ENCODE results near the gene KRTAP5-5.

KRTAP5-5 gene

DNA sequence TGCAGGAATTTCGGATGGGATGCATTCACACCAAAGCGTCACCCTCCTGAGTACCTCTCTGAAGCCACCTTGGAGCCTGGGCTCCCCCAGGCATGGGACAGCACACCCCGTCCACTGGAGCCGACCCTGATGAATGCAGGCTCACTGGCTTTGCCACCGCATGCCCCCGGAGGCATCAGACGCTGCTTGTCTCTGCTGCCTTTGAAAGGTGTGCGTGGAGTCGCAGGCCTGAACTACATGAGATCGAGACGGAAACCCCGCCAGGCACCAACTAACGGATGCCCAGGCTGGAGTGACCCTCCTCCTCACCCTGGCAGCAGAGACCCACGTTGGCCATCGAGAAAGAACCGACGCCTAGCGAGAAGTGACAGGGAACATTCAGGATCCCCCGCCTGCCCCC is 22.5 kb downstream of the KRTAP5-5 start:
- FAIRE-seq (no peak), DNase-seq (ENCODE audit: insufficient read length, low spot score) (no peak)
- TF ChIP-seq, protein P1, sequence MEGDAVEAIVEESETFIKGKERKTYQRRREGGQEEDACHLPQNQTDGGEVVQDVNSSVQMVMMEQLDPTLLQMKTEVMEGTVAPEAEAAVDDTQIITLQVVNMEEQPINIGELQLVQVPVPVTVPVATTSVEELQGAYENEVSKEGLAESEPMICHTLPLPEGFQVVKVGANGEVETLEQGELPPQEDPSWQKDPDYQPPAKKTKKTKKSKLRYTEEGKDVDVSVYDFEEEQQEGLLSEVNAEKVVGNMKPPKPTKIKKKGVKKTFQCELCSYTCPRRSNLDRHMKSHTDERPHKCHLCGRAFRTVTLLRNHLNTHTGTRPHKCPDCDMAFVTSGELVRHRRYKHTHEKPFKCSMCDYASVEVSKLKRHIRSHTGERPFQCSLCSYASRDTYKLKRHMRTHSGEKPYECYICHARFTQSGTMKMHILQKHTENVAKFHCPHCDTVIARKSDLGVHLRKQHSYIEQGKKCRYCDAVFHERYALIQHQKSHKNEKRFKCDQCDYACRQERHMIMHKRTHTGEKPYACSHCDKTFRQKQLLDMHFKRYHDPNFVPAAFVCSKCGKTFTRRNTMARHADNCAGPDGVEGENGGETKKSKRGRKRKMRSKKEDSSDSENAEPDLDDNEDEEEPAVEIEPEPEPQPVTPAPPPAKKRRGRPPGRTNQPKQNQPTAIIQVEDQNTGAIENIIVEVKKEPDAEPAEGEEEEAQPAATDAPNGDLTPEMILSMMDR (IDR thresholded peaks at IDR 0.05; ENCODE audit: insufficient read depth, missing control alignments), result no peak

DNA sequence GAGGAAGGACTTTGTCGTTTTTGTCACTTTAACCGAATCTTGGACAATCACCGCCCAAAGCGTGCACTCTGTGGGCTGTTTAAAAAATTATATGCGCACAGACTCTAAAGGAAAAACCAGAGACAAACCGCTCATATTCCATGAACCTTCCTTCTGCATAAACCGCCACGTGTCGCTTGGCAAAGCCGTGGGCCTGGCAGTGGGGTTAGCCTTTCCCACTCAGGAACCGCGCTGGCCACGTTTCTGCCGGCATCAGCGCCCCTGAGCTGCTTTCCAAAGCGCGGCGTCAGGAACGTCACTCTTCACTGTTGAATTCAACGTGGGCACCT is 22.8 kb downstream of the KRTAP5-5 start:
- DNase-seq (ENCODE audit: insufficient read length, low spot score) (no peak), FAIRE-seq (no peak)
- TF ChIP-seq, protein P1 (IDR thresholded peaks at IDR 0.05; ENCODE audit: insufficient read depth, missing control alignments), result no peak

DNA sequence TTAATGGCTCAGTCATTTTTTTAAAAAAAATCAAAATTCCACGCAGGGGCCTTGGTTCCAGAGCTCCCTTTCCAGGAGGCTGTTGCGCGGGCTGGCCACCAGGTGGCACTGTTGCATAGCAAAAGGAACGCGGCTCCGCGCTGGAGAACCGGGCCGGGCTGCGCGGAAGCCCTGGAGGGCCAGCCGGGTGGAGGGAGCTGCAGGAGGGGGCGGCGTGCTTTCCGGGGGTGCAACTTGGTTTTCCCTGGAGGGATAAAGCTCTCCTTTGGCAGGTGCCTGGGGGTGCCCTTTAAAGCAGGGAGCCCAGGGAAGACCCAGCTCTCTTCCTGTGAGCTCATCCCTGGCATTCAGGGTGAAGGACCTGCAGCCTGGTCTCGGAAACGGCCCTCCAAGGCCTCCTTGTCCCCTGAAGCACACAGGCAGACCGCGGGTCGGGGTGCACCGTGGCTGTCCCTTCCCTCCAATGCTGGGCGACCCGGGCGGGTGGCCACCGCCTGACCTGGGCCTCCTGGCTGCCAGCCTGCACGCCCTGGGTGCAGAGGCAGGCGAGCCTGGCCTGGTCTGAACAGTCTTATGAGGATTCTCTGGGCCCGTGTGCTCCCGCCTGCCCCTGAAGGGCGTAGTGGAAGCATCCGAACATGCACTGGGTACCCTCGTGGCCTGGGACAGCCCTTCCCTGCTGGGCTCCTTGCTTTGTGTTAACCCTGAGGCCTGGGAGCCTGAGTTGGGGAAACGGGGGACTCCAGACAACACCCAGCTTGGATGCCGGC is 23.4 kb downstream of the KRTAP5-5 start:
- TF ChIP-seq, protein P1 (IDR thresholded peaks at IDR 0.05; ENCODE audit: insufficient read depth, missing control alignments), result peak; percentile 88
- no peak for FAIRE-seq
- DNase-seq (ENCODE audit: insufficient read length, low spot score), result peak; percentile 60

DNA sequence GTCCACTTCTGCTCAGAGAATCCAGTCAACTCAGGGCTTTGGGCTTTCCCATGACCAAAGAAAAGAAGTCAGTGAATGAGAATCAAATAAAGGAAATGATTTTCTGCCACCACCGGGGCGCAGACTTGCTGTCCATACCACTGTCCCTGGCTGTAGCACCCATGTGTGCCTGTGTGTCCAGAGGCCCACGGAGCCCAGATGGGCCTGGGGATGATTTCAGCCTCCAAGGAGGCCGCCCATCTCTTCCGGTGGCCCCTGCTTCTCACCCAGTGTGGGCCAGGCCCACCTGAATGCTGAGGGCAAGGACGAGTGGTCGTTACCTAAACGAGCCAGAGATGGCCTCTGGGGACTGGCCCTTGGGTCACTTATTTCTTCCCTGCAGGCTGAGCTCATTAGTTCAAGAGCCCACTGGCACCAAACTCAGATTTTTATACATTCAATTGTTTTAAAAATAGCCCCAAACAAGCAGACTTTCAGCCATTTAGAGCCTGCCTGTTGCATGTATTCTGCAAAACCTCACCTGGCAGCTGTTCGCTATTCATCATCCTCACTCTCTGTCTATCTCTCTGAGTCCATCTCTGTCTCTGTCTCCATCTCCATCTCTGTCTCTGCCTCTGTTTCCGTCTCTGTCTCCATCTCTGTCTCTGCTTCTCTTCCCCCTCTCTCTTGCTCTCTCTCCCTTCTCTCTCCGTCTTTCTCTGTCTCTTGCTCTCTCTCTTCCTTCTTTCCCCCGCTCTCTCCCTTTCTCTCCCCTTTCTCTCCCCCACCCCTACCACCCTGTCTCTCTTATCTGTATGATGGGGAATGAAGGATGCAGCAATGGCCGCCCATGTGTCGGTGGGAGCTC is 24.2 kb downstream of the KRTAP5-5 start:
- no peak for FAIRE-seq
- TF ChIP-seq, protein P1 (IDR thresholded peaks at IDR 0.05; ENCODE audit: insufficient read depth, missing control alignments), result no peak
- DNase-seq (ENCODE audit: insufficient read length, low spot score), result no peak

DNA sequence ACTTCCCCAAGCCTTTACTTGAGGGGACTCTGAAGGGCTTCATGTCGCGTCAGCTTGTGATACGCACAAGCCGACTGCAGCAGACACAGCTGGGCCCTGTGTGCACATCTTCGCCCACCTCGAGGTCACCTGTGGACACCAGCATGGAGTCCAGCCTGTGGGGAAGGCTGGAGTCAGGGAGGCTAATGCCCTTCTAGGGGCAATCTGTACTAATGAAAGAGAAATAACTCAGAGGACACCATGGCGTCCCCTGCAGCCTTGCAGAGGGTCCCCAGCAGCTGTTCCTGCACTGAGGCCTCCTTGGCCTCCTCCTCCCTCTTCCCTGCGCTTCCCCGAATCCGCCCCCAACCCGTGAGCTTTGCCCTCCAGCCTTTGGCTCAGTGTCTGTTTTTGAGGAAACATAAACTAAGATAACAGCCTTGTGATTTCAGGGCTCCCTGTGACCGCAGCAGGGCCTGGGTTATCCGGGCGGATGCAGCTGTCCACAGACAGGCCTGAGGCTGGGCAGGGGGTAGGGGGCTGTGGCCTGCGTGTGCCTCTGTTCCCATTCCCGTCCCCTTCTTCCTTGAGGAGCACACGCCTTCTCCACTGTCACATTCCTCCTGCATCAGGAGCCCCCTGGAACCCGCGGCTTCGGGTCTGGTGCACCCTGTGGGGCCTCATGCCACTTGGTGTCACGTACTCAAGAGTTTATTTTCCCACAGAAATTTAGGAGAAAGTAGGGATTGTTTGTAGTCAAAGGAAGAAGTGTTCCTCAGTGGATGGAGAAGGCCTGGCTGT is 25.0 kb downstream of the KRTAP5-5 start:
- TF ChIP-seq, protein P1 (IDR thresholded peaks at IDR 0.05; ENCODE audit: insufficient read depth, missing control alignments), result no peak
- FAIRE-seq, result no peak
- DNase-seq (ENCODE audit: insufficient read length, low spot score), result no peak

DNA sequence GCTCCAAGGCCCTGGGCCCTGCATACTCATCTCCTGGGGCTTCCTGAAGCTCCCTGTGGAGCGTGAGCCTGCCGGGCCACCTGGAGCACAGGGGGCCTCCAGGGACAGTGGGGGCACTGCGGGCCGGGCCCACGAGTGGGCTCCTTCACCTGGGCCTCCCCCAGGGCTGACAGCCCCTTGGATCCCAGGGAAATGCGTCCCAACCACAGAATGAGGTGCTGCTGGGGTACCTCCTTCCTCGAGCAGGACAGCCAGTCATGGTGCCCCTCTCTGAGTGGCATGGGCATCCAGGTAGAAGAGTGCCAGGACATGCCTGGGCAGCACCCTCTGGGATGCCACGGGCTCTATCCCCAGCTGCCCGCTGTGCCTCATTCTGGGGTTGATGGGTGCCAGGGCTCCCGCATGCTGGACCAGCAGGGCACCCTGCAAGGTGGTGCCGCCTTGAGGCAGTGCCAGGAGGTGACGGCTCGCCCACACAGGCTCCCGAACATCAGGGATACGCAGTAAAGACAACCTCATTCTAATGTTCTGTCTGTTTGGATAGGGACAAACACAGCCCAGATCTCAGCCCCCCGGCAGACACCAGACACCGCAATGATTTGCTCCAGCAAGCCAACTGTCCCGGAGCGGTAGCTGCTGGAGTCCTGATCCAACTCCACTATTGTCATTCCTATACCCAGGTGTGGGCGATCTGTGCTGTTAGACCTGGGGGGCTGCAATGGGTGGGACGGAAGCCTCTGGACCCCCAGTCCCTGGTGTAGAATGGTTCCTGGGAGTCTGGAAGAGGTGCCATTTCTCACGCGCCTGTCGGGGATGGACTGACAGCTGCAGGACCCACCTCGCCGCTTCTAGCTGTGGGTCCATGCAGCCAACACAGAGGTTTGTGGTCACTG is 25.8 kb downstream of the KRTAP5-5 start:
- TF ChIP-seq, protein P1 (IDR thresholded peaks at IDR 0.05; ENCODE audit: insufficient read depth, missing control alignments), result no peak
- FAIRE-seq (no peak), DNase-seq (ENCODE audit: insufficient read length, low spot score) (no peak)
